Measurements from ENCODE around the gene LSM4.

GRCh38 chr19:18280247-18281081 is 42.4 kb downstream of the LSM4 start:
- TF ChIP-seq CTCF (IDR thresholded peaks at IDR 0.05; ENCODE audit: insufficient read depth, low read length, poor library complexity, severe bottlenecking) (no peak), EZH2phosphoT487 (conservative IDR thresholded peaks at IDR 0.05; ENCODE audit: low read length) (no peak)
